SH-SY5Y (cell line): ENCODE data around the gene ABCC9.

Source experiments
- GATA2 ChIP-seq: IDR thresholded peaks from 2 replicates; pipeline ENCODE4 v1.6.1; 2011; ENCODE audit warnings: mild to moderate bottlenecking, low read depth, low read length
- GATA3 ChIP-seq: IDR thresholded peaks from 2 replicates; pipeline ENCODE4 v1.6.1; 2011; ENCODE audit warnings: low read depth, mild to moderate bottlenecking, low read length, moderate library complexity

DNA sequence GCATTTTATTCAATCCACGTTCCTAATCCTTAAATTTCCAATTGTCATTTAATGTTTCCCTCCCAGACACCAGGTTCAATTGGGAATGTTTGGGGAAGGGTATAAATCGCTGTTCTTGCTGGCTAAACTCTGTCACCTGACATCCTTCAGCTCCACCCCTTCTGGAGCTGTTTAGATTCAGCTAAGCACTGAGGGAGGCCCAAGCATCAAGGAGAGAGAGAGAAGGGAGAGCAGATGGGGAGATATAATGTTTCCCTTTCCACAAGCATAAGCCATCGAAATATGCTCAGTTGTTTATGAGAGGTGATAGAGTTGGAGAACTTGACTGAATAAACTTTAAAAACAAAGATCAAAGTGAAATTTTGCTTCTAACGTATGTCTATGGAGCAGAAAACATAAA lies 1.8 kb downstream of the ABCC9 start:
- no peak for TF ChIP-seq GATA2
- TF ChIP-seq GATA3: no peak
